OCI-LY7 (cell line): ENCODE measurements around the gene KRT16. TPM values are rescaled to one million over a fixed set of nuclear protein-coding genes. Genes with fewer than 3 reads are reported as not detected.
"Not testable (repeated sequence)": the region's sequence is repeated elsewhere in the genome, so short reads cannot be mapped to it uniquely, and the experiment has no call there.

Source experiments
- BruUV-seq: library from RNA; stranded (reverse); fragments of 400-500 nt; replicated peaks from 2 replicates; lab custom pipeline; 2021; lab: Mats Ljungman, UMichigan
- CTCF ChIA-PET: fragments of 300-600 bp; sonication (Branson Sonifier 250); formaldehyde crosslinking; loops from one replicate; lab custom pipeline; 2022; ENCODE audit warnings: antibody characterized with exemption; ENCODE audit not compliant: unreplicated experiment; lab: Charles Lee
- POLR2A ChIA-PET: fragments of 300-600 bp; sonication (Branson Sonifier 250); formaldehyde crosslinking; loops from one replicate; lab custom pipeline; 2022; ENCODE audit warnings: antibody characterized with exemption; lab: Charles Lee
- DNase-seq: peaks from one replicate; pipeline ENCODE4 v3.0.0-alpha.2; 2015; ENCODE audit warnings: low spot score
- H2AFZ ChIP-seq: fragments of 200-600 bp; sonication (generic), shearing (Covaris generic); 2 replicates; pipeline ENCODE4 v1.6.1; 2014; ENCODE audit warnings: mild to moderate bottlenecking, antibody characterized with exemption, low read length, moderate library complexity
- H3K27ac ChIP-seq: fragments of 200-600 bp; sonication (generic); 2 replicates; pipeline ENCODE4 v1.5.1; 2014; ENCODE audit warnings: mixed run types, low read depth, mild to moderate bottlenecking, moderate library complexity, low read length, inconsistent platforms; ENCODE audit not compliant: poor library complexity, severe bottlenecking
- H3K36me3 ChIP-seq: fragments of 200-600 bp; sonication (generic); 2 replicates; pipeline ENCODE4 v1.6.1; 2014; ENCODE audit warnings: mild to moderate bottlenecking, antibody characterized with exemption, low read length, moderate library complexity, mixed read lengths; ENCODE audit not compliant: insufficient read depth
- H3K4me1 ChIP-seq: fragments of 200-600 bp; sonication (generic); 2 replicates; pipeline ENCODE4 v1.5.1; 2014; ENCODE audit warnings: mild to moderate bottlenecking, low read length; ENCODE audit not compliant: insufficient read depth, poor library complexity, severe bottlenecking
- H3K4me2 ChIP-seq: fragments of 200-600 bp; sonication (generic); 2 replicates; pipeline ENCODE4 v1.6.1; 2014; ENCODE audit warnings: mild to moderate bottlenecking, low read length
- H3K4me3 ChIP-seq: fragments of 200-600 bp; sonication (generic); 2 replicates; pipeline ENCODE4 v1.5.1; 2014; ENCODE audit warnings: mild to moderate bottlenecking, low read depth, low read length; ENCODE audit not compliant: poor library complexity, severe bottlenecking
- H3K79me2 ChIP-seq: fragments of 200-600 bp; sonication (generic); 2 replicates; pipeline ENCODE4 v1.6.1; 2016; ENCODE audit warnings: low read depth, mild to moderate bottlenecking, low read length, moderate library complexity, mixed read lengths; ENCODE audit not compliant: insufficient read depth
- H3K9me2 ChIP-seq: fragments of 200-600 bp; sonication (generic); 2 replicates; pipeline ENCODE4 v1.6.1; 2016; ENCODE audit warnings: mild to moderate bottlenecking, low read length, mixed read lengths; ENCODE audit not compliant: insufficient read depth
- H3K9me3 ChIP-seq: fragments of 200-600 bp; sonication (generic); 2 replicates; pipeline ENCODE4 v1.6.1; 2014; ENCODE audit warnings: mild to moderate bottlenecking, mixed run types, low read length, mixed read lengths
- H4K20me1 ChIP-seq: fragments of 200-600 bp; sonication (generic); 2 replicates; pipeline ENCODE4 v1.6.1; 2014; ENCODE audit warnings: mild to moderate bottlenecking, antibody characterized with exemption, low read length, moderate library complexity, mixed read lengths; ENCODE audit not compliant: insufficient read depth
- EZH2phosphoT487 ChIP-seq: fragments of 200-600 bp; sonication (generic); IDR thresholded peaks from 2 replicates; pipeline ENCODE4 v1.6.1; 2018; ENCODE audit warnings: low read depth, borderline replicate concordance, mild to moderate bottlenecking, mixed run types, antibody characterized with exemption, low read length, moderate library complexity, mixed read lengths
- intact Hi-C: fragments of 100-400 bp; cut with micrococcal nuclease; formaldehyde crosslinking; loops from one replicate; pipeline ENCODE4 v1.10.0; 2022; ENCODE audit not compliant: unreplicated experiment
- total RNA-seq, 2 experiments: library from RNA; depleted of rRNA in 1 of 2; stranded (reverse); fragments of >200 nt in 1 of 2; shearing (Covaris generic) in 1 of 2; gene quantifications; 2 replicates each; pipeline ENCODE4 v1.2.3, GENCODE V29; 2014 to 2022
- TF ChIP-seq, protein P1 (sequence below): fragments of 200-600 bp; sonication (generic); conservative IDR thresholded peaks from 2 replicates; pipeline ENCODE4 v1.5.1; 2014; ENCODE audit warnings: mild to moderate bottlenecking, antibody characterized with exemption, low read length, moderate library complexity, mixed read lengths

The KRT16 gene
- total RNA-seq, 2 experiments from 2014 or later = not detected

- TF ChIP-seq, protein P1, sequence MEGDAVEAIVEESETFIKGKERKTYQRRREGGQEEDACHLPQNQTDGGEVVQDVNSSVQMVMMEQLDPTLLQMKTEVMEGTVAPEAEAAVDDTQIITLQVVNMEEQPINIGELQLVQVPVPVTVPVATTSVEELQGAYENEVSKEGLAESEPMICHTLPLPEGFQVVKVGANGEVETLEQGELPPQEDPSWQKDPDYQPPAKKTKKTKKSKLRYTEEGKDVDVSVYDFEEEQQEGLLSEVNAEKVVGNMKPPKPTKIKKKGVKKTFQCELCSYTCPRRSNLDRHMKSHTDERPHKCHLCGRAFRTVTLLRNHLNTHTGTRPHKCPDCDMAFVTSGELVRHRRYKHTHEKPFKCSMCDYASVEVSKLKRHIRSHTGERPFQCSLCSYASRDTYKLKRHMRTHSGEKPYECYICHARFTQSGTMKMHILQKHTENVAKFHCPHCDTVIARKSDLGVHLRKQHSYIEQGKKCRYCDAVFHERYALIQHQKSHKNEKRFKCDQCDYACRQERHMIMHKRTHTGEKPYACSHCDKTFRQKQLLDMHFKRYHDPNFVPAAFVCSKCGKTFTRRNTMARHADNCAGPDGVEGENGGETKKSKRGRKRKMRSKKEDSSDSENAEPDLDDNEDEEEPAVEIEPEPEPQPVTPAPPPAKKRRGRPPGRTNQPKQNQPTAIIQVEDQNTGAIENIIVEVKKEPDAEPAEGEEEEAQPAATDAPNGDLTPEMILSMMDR = no peak
- TF ChIP-seq EZH2phosphoT487 = no peak
- ChIA-PET CTCF (interaction anchor here (2.3 kb wide), 1 partner anchor 98 kb away, joined by 9 read pairs; no protein-coding TSS in a partner anchor), POLR2A (no interaction called here)
- DNase-seq = no peak
- no peak overlapping the region for H3K4me3 ChIP-seq
- H3K4me1 ChIP-seq = peaks cover 10% of the 10 kb centered on the region
- H3K79me2 ChIP-seq = no peaks in the 10 kb centered on the region
- H3K27ac ChIP-seq = no peak overlapping the region
- no TSS peak for BruUV-seq
- intact Hi-C loops = loop anchor here (5.0 kb wide), 2 partner anchors 150 to 740 kb away; no protein-coding TSS in a partner anchor
- H2AFZ ChIP-seq = peak overlapping the region; percentile 89; the same call in 1 of the 2 replicates
- H3K36me3 ChIP-seq = no peaks in the 10 kb centered on the region
- no peaks in the 10 kb centered on the region for H4K20me1 ChIP-seq
- H3K9me3 ChIP-seq = no peaks in the 10 kb centered on the region
- H3K9me2 ChIP-seq = no peaks in the 10 kb centered on the region
- no peak overlapping the region for H3K4me2 ChIP-seq
Observed at GRCh38 chr17:41647038-41647813, 34.7 kb upstream of the KRT16 start.

- DNase-seq = no peak
- Histone ChIP-seq H3K9me2 (no peaks in the 10 kb centered on the region), H3K79me2 (no peaks in the 10 kb centered on the region), H3K4me3 (no peak overlapping the region), H3K4me2 (no peak overlapping the region), H2AFZ (no peak overlapping the region), H3K4me1 (no peaks in the 10 kb centered on the region), H3K27ac (no peak overlapping the region), H3K9me3 (no peaks in the 10 kb centered on the region), H4K20me1 (no peaks in the 10 kb centered on the region), H3K36me3 (no peaks in the 10 kb centered on the region)
- CTCF ChIA-PET = no interaction called here
- BruUV-seq = no TSS peak
- POLR2A ChIA-PET = no interaction called here
- TF ChIP-seq, protein P1 = no peak
- no peak for TF ChIP-seq EZH2phosphoT487
- intact Hi-C loops = no loop called here
Observed at GRCh38 chr17:41642252-41643156, 29.9 kb upstream of the KRT16 start.

GRCh38 chr17:41640596-41640995 is 28.0 kb upstream of the KRT16 start:
- H3K9me3 ChIP-seq, DNase-seq, H3K36me3 ChIP-seq, POLR2A ChIA-PET, H3K4me3 ChIP-seq, H3K9me2 ChIP-seq, BruUV-seq, H3K79me2 ChIP-seq, intact Hi-C loops, CTCF ChIA-PET, H3K4me1 ChIP-seq, H3K4me2 ChIP-seq, H3K27ac ChIP-seq, H4K20me1 ChIP-seq, H2AFZ ChIP-seq: not testable (repeated sequence)
